Activated T-cell treated with anti-CD3 and anti-CD28 coated beads for 1 hour (primary cell): ENCODE measurements around the gene OLFM4.

Experiments
- DNase-seq: peaks from one replicate; pipeline ENCODE4 v3.0.0-alpha.2; 2020; ENCODE audit warnings: low read depth

Gene OLFM4

DNA sequence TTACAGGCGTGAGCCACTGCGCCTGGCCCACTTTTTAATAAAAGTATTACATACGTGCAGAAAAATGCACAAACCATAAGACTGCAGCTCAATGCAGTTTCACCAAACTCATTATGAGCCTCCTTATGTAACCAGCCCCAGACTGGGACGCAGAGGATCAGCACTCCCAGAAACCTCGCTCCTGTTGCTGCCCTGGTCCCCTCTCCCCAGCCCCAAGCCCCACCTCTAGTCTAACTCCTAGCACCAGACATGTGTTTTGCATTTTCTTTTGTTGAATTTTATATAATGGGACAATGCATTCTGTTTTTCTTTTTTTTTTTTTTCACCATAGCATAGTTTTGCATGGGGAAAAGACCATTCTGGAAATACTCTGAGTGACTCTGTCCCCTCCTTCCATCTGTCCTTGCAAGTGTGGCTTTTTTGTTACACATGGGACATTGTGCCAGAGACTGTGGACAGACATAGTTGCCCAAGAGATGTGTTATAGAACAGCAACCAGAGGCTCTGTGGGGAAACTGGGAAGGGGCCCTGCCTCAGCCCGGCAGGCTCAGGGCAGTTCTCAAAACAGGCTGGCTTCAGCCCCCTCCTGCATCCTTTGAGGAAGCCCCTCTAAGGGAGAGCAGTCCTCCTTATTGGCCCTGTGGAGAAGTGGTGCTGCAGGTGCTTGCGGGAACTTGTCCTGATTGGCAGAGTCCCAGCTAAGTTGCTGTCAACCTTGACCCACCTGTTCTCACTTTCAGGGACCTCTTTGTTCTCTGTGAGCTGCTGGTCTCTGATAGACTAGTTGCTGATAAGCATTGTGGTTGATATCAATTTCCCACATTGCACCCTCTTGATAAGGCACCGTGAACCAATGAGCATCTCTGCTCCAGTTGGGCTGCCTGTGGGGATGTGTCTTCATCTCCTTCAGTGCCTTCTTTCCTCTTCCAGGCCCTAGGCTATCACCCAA lies 13.8 kb upstream of the OLFM4 start:
- DNase-seq: no peak

DNA sequence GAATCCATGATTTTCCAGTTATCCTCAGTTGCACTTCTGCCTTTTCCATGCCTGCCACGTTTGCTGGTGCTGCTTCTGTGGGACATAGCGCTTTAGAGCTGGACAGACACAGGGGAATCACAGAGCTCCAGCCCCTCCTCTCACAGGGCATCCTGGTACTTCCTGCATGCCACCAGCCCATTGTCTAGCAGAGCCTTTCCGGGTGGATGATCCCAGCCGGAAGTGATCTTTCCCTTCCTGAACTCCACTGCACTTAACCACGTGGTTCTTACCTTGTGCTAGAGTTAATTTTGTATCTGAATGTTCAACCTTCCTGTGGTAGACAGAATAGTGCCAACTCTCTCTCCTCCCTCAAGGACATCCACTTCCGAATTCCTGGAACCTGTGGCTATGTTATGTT lies 12.6 kb upstream of the OLFM4 start:
- no peak for DNase-seq

DNA sequence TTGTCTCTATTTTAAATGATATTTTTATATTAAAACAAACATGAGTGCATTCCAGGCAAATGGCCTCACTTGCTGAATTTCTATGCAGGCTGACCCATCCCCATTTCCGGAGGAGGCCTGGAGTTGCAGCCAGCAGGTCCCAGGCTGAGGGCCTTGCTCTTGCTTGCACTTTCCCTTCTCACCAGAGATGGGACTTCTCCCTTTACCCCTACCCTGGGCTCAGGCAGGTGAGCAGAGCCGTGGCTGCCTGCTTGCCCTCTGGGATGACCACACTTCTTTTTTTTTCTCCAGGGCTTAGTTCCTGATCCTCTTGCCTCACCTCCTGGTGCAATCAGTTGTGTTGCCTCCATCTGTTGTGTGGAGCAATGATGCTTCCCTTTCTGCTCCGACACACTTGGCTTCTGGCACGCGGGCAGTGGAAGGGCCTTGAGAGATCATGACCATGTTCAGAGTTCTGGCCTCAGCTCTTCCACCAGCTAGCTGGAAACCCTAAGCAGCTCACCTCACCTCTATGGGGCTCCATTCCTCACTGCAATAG lies 11.1 kb upstream of the OLFM4 start:
- DNase-seq: no peak

DNA sequence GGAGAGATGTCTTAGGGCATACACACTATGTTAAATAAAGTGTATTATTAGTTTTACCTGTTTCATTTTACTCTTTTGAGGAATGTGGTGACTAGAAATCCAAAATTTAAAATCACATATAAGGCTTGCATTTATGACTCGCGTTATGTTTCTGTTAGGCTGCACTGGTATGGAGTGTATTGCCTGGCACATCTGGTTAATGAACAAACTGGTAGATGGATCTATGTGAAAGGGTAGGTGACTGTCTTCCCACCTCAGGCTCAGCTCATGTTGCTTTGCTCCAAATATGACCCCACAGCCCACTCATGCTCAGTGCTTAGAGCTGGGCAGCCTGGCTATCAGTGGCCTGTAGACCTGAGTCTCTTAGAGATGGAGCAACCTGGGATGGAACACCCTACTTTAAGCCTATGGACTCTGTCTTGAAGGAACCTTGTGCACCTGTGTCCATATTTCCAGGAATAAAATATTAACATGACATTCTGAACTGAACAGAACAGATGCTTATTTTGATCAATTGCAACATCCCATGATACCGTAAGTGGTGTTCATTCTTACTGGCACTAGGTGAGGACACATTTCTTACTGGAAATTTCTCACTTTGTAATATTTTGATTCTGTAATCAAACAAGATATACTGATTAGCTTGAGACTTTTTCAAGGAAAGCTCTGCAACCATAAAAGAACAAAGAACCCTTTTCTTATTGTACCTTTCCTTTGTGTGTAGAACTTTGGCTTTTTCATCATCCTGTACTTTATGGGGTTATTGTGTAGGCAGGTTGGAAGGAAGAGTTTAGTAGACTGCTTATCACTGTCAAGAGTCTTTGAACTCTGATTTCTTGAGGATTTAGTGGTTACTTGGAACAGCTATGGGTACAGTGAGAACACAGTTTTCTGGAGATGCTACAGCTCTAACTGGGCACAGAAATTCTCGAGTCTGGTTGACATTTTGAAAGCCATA lies 9.6 kb upstream of the OLFM4 start:
- DNase-seq: no peak

DNA sequence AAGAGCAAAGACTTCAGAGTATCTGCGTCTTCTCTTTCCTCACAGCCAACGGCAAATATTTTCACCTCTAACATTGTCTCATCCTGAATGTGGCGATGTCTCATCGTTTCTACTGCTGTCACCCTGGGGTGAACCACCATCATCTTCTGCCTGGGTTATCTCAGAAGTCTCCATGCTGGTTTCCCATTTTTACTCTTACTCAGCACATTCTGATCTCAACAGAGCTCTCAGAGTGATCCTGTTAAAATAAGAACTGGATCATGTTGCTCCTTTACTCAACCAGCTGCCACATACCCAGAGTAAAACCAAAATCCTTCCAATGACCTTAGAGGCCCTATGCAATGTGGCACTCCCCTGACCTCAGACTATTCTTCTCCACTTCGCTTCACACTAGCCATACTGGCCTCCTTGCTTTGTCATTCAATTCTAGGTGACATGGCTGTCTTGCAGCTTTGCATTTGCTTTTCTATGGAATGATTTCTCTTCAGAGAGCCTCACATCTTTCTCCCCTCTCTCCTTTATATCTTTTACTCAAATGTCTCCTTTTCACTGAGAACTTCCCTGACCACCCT lies 7.8 kb upstream of the OLFM4 start:
- no peak for DNase-seq

DNA sequence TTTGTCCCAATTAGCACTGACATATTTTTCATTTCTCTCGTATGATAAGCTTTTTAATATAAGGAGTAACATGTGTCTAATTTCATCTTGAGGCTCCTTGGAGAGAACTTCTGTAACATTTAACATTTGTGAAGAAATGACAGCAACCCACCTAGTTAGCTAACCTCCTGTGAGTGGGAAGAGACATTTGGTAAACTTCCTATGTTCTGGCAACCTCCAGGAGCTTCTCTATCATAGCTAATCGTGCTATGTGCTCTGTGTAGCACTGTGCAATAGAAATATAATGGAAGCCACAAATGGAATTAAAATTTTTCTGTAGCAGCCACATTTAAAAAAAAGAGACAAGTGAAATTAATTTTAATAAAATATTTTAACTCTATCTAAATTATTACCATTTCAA lies 5.4 kb upstream of the OLFM4 start:
- DNase-seq: no peak

DNA sequence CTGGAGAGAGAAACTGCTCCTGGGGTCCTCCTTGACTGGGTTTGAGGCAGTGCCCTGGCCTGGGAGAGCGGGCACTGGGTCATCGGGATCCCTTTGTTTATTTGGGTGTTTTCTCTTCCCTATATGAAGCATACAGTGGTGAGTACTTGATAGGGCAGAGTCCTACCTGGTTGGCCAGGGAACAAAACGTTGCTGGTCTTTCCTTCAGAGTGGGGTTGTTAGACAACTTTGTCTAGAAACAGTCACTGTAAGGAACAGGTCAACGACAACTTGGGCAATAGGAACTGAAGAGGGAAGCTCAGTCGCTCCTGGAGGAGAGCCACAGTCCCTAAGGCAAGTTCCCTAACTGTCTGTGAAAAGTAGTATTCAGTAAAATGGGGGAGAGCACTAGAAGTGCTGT lies 550 bp upstream of the OLFM4 start:
- no peak for DNase-seq

DNA sequence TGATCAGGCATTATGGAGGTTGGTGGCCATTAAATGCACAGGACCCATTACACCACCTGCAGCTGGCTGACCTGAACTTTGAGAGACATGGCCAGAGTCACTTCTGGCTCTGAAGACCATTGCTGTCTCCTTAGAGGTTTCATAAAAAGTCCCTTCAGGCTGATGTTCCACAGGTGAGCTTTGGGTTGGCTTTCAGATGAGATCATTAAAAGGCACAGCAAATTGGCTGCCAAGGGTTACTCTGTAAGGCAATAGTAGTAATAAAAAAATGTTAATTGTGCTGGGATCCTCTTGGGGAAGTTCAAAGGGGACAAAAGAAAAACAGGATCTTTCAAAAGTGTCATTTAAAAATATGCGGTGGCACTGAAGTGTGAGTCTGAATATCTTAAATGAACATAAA lies 4.2 kb downstream of the OLFM4 start:
- no peak for DNase-seq

DNA sequence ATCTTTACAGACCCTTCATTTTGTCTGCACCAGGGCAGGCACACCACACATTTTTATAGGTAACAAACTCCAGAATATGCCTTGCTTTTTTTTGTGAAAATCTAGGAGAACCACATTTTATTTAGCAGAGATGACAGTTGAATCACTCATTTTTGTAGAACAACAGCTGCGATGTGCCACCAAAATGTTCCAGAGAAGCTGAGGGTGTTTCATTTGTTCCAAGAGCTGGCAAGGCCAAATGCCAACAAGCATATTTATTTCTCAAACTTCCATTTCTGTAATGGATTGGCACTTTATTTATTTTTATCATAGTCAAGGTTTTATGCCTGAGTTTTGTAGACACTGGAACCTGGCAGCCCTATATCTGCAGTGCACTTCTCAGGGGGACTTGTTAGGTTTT lies 10.4 kb downstream of the OLFM4 start:
- no peak for DNase-seq

DNA sequence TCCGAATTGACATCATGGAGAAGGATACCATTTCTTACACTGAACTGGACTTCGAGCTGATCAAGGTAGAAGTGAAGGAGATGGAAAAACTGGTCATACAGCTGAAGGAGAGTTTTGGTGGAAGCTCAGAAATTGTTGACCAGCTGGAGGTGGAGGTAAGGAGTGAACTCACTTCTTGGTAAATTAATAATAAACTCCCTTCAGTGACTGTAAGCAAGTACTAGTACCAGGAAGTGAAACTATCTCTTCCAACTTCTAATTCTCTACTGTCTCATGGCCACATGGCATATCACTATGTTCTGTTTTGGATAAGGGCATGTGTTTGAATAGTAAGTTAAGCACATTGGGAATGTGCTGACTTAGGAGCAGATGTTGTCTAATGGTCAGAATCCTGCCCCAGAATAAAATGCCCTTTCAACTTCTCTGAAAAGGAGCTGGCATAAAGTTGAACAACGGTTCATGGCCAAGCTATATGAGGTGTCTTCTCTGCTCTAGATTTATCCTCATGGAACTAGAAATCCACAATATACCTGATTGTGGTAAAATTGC lies 13.4 kb downstream of the OLFM4 start:
- DNase-seq: no peak

DNA sequence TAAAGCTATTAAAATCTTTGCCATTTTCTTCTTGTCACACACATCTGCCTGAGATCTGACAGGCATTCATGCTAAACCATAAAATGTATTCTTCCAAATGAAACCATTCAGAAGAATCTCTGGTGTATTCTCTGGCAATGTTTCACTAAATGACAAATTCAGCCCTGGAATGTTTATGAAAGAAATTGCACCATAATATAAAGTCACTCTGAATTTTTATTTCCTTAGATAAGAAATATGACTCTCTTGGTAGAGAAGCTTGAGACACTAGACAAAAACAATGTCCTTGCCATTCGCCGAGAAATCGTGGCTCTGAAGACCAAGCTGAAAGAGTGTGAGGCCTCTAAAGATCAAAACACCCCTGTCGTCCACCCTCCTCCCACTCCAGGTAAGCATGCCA lies 14.3 kb downstream of the OLFM4 start:
- DNase-seq: no peak

DNA sequence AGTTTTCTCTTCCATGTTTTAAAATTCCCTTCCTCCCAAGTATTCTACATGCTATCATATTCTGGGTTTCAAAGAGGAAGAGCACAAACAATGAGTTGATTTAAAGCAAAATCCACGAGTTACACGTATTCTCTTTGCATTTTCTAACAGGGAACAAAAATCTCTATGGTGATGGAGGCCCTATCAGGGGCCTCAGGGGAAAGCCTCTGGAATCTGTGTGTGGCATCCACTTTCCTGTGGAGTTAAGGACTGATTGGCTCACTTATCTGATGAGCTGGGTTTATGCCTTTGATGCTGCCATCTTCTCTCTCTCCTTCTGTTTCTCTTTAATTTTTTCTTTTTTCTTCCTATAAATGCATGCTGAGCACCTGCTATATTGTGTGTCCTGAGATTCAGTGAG lies 14.8 kb downstream of the OLFM4 start:
- no peak for DNase-seq

DNA sequence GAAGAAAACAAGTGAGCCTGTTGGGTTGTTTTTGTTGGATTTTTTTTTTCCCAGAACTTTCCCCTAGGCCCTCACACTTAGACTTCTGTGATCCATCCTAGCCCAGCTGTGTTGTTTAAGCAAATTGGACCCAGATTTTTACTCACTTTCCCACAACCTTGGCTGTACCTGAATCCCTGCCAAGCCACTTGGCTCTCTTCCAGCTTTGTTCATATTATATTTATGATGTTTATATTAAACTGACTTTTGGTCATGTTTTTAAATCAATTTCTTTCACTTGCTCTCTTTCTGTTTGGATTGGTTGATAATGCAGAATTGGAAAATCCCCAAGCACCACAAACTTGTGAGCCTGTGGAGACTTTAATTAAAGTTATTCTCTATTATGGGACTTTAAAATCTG lies 16.6 kb downstream of the OLFM4 start:
- no peak for DNase-seq

DNA sequence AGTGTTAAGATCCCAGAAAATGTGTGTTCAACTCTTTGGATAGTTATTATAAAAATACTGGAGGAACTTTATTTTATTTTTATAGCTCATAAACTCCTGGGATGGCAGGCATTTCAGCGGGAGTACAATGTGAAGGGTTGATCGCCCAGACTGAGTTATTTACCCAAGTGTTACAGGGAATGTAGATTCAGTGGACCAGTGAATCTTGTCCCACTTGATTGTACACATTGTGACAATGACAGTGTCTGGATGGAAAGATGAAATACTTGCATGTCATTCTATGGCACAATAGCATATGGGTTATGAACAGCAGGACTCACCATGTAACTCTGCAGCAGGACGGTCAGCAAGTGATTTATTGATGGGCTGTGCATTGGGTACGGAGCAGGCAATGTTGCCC lies 20.3 kb downstream of the OLFM4 start:
- no peak for DNase-seq

DNA sequence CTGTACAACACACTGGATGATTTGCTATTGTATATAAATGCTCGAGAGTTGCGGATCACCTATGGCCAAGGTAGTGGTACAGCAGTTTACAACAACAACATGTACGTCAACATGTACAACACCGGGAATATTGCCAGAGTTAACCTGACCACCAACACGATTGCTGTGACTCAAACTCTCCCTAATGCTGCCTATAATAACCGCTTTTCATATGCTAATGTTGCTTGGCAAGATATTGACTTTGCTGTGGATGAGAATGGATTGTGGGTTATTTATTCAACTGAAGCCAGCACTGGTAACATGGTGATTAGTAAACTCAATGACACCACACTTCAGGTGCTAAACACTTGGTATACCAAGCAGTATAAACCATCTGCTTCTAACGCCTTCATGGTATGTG lies 21.5 kb downstream of the OLFM4 start:
- no peak for DNase-seq

DNA sequence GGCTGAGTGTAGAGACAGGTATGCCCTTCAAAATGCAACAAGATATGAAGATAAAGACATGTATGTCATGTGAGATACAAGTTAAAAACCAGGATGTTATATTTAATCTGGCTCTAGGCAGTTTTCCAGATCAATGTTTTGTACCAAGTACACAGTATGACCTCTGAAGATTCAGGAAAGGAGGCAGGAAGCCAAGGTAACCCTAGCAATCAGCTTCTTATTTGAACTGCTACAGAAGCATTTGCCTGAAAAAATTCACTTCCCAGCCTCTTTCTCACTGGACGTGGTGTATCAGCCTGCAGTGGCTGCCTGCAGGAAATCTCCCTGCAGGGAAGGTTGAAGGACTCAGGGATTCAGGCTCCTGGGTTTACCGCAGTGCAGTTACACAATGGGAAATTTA lies 24.1 kb downstream of the OLFM4 start:
- DNase-seq: no peak

DNA sequence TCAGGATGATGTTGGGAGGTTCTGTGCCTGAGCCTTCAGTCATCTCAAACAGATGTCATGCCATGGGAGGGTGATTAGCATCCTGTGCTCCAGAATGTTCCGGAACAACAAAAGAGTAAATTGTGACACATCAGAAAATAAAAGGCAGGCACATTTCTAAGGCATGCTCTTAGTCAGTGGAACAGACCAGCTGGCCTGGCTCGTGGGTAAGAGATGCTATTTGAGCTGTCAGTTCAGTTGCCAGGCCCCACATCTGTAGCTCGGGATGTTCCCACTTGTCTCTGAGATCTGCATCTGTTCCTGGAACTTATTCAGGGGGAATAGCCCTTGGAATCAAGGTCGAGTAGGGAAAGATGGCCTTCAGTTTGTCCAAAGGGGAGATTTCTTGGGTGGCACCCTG lies 26.0 kb downstream of the OLFM4 start:
- DNase-seq: no peak

DNA sequence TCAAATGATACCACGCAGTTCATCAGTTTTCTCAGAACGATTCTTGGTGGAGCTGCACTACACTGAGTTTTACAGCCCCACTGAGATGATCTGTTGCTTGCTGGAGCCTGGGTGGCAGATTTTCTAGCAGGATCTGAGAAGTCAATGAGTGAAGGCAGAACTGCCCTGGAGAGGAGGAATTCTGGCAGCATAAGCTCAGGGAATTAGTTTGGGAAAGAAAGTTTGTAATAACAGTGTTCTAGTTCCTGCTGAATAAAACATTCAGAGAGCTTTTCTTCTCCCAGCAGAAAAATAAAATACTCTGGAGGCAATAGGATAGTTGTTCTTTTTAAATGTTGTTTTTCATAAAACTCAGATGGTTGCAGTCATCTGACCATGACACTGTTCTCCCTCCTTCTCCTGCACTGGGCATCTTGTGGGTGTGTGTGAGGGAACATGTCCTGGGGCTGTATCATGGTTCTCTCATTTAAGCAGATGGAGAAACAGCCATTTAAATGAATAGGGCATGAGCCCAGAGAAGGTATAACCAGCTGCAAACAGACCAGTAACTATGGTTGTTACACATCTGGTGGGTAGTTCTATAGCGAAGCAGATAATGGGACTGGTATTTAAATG lies 29.6 kb downstream of the OLFM4 start:
- DNase-seq: no peak

DNA sequence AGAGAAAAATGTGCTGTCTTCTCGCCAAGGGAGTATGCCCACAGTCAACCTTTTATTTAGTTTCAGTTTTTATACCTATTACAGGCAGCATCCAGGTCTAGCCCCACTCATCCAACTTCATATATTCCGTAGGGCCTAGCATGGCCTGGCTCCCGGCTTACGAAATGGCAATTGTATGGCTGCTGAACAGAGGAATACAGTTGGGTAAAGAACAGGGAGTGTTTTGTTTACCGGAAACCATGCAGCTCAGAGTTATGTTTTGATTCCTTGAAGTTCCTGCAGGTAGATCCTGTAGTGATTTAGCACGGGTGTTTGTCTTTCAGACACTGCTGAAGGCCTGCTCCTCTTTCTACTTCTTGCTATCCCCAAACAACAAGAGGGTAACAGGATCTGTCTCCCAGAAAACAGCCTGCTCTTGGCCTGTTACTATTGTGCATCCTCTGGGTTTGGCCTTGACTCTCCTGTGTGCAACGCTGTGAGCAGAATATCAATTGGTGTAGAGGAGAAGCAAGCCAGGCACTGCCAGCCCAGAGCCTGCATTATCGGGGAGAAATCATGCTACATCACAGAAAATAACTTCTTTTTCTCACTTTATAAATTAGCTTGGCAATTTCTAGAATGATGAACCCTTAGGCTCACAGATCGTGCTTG lies 32.4 kb downstream of the OLFM4 start:
- no peak for DNase-seq

DNA sequence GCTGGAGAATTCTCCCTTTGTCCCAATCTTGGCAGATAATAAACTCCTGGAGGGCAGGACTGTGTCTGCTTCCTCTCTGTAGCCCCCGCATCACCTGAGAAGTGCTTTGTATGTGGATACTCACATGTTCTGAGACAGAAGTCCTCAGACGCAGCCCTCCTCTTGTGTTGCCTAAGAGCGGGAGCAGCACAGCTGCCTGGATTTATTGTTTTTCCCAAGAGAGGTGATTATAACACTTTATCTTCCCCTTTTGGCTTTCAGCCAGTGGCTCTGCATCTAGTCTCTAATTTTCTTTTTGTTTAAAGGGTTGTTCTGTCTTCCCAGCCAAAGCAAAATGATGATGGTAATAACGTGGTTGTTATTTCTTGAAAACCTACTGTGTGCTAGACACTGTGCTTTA lies 36.1 kb downstream of the OLFM4 start:
- no peak for DNase-seq

DNA sequence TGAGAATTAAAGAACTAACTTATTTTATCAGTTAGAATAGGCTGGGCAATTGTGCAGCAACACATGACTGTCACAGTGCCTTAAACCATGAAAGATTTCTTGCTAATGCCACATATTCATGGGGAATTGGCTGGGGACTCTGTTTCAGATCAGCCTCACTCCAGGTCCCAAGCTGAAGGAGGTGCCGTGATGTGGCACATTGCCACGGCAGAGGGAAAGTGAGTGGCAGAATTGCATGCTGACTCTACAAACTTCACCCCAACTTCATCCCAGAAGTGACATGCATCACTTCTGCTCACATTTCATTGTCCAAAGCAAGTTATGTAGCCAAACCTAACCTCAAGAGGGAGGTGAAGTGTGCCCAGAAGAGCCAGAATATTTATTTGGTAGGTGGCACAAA lies 37.8 kb downstream of the OLFM4 start:
- no peak for DNase-seq
